Neural progenitor cell (in vitro differentiated cells): ENCODE results near the gene MRPS6. TPM values are rescaled to one million over a fixed set of nuclear protein-coding genes. Genes with fewer than 3 reads are reported as not detected.

Source experiments
- DNase-seq: peaks from one replicate; pipeline ENCODE4 v3.0.0-alpha.2; 2016; ENCODE audit warnings: low spot score
- H2AFZ ChIP-seq: fragments of 200-600 bp; sonication (generic); replicated peaks from 2 replicates; pipeline ENCODE4 v1.6.1; 2016; ENCODE audit warnings: antibody characterized with exemption
- H3F3A ChIP-seq: fragments of 200-600 bp; sonication (generic); 2 replicates; pipeline ENCODE4 v1.6.1; 2016; ENCODE audit warnings: antibody characterized with exemption, low read depth
- H3K27ac ChIP-seq: fragments of 200-600 bp; sonication (generic); 2 replicates; pipeline ENCODE4 v1.5.1; 2016; ENCODE audit warnings: mild to moderate bottlenecking
- H3K27me3 ChIP-seq: fragments of 200-600 bp; sonication (generic); 2 replicates; pipeline ENCODE4 v1.6.1; 2016; ENCODE audit warnings: mild to moderate bottlenecking, moderate library complexity
- H3K36me3 ChIP-seq: fragments of 200-600 bp; sonication (generic); 2 replicates; pipeline ENCODE4 v1.5.1; 2016
- H3K4me1 ChIP-seq: fragments of 200-600 bp; sonication (generic); 2 replicates; pipeline ENCODE4 v1.6.1; 2016; ENCODE audit warnings: mixed run types
- H3K4me2 ChIP-seq: fragments of 200-600 bp; sonication (generic); 2 replicates; pipeline ENCODE4 v1.6.1; 2016
- H3K4me3 ChIP-seq: fragments of 200-600 bp; sonication (generic); 2 replicates; pipeline ENCODE4 v1.5.1; 2016
- H3K79me2 ChIP-seq: fragments of 200-600 bp; sonication (generic); 2 replicates; pipeline ENCODE4 v1.6.1; 2016; ENCODE audit warnings: low read depth
- H3K9ac ChIP-seq: fragments of 200-600 bp; sonication (generic); 2 replicates; pipeline ENCODE4 v1.6.1; 2016
- H3K9me3 ChIP-seq: fragments of 200-600 bp; sonication (generic); 2 replicates; pipeline ENCODE4 v1.5.1; 2016; ENCODE audit warnings: low read depth
- H4K20me1 ChIP-seq: fragments of 200-600 bp; sonication (generic); 2 replicates; pipeline ENCODE4 v1.6.1; 2016; ENCODE audit warnings: low read depth
- H3K27ac Mint-ChIP-seq: 3 replicates; pipeline ENCODE4 v1.8.0; 2021; ENCODE audit warnings: mixed read lengths
- H3K27me3 Mint-ChIP-seq: 2 replicates; pipeline ENCODE4 v1.8.0; 2022; ENCODE audit warnings: low read depth, mild to moderate bottlenecking, inconsistent platforms, moderate library complexity, mixed read lengths; ENCODE audit not compliant: insufficient read depth
- H3K36me3 Mint-ChIP-seq: 3 replicates; pipeline ENCODE4 v1.8.0; 2021; ENCODE audit warnings: mixed read lengths
- H3K4me1 Mint-ChIP-seq: 3 replicates; pipeline ENCODE4 v1.8.0; 2021; ENCODE audit warnings: mixed read lengths
- H3K4me3 Mint-ChIP-seq: 3 replicates; pipeline ENCODE4 v1.8.0; 2021; ENCODE audit warnings: mild to moderate bottlenecking, moderate library complexity, mixed read lengths
- H3K9me3 Mint-ChIP-seq: 3 replicates; pipeline ENCODE4 v1.8.0; 2020; ENCODE audit warnings: mixed read lengths
- CTCF ChIP-seq: fragments of 200-600 bp; sonication (generic); IDR thresholded peaks from 2 replicates; pipeline ENCODE4 v1.5.1; 2017; ENCODE audit warnings: antibody characterized with exemption, mild to moderate bottlenecking
- EZH2 ChIP-seq: fragments of 200-600 bp; sonication (generic); IDR thresholded peaks from 2 replicates; pipeline ENCODE4 v1.6.1; 2017; ENCODE audit warnings: antibody characterized with exemption, mild to moderate bottlenecking, moderate library complexity
- EZH2phosphoT487 ChIP-seq: fragments of 200-600 bp; sonication (generic); IDR thresholded peaks from 2 replicates; pipeline ENCODE4 v1.6.1; 2017; ENCODE audit warnings: antibody characterized with exemption
- total RNA-seq: library from RNA; depleted of rRNA; stranded (reverse); fragments of >200 nt; gene quantifications from 2 replicates; pipeline ENCODE4 v1.2.3, GENCODE V29; 2015; ENCODE audit warnings: low replicate concordance

MRPS6 gene
- total RNA-seq, 1 donor from 2014 or later: 108 TPM

DNA sequence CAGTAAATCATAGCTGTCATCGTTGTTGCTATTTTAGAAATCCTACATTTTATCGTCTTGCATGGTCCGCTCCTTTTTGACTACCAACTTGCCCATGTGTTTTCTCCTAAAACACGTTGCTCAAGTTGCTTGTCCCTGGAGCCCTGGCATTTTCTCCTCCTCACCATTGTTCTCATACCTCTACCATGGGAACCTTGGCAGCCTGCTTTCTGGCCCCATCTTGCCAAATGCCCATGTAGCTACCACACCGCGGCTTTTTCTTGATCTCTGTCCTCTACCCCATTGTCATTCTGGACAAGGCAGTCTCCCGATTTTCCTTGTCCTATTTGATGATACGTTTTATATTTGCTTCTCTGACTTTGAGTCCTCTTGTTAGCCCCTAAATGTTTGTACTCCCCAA, 50.2 kb downstream of the MRPS6 start:
- H3K36me3 Mint-ChIP-seq: peaks cover 49% of the 10 kb centered on the region
- peaks cover 25% of the 10 kb centered on the region for H3K4me1 ChIP-seq
- H3F3A ChIP-seq: peaks cover 11% of the 10 kb centered on the region
- no peak overlapping the region for H2AFZ ChIP-seq
- H3K36me3 ChIP-seq: no peaks in the 10 kb centered on the region
- H3K27me3 ChIP-seq: no peaks in the 10 kb centered on the region
- H3K9me3 ChIP-seq: no peaks in the 10 kb centered on the region
- H4K20me1 ChIP-seq: peaks cover 46% of the 10 kb centered on the region
- no peak for TF ChIP-seq EZH2phosphoT487
- TF ChIP-seq CTCF: no peak
- TF ChIP-seq EZH2: no peak
- no peaks in the 10 kb centered on the region for H3K27me3 Mint-ChIP-seq
- no peak overlapping the region for H3K27ac Mint-ChIP-seq
- no peak overlapping the region for H3K4me2 ChIP-seq
- peaks cover 100% of the 10 kb centered on the region for H3K79me2 ChIP-seq
- peaks cover 36% of the 10 kb centered on the region for H3K4me1 Mint-ChIP-seq
- H3K4me3 ChIP-seq: no peak overlapping the region
- H3K27ac ChIP-seq: no peak overlapping the region
- no peak overlapping the region for H3K4me3 Mint-ChIP-seq
- H3K9ac ChIP-seq: no peak overlapping the region
- no peak for DNase-seq
- peaks cover 15% of the 10 kb centered on the region for H3K9me3 Mint-ChIP-seq

DNA sequence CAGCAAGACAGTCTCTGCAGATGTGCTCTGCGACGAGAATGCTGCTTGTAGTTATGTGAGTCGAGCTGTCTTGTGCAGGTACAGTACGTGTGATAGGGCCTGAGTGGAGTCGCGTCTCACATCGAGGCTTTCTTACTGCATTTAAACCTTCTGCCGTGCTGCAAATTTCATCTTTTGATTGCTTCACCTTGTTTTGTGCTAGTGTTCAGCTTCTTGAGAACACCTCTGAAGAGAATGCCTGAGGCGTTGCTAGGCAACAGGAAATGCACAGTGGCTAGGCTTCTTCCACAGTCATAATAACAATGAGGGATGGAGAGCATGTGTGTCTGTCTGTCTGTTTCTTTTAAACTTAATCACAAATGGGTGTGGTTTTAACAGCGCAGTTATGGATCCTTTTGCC, 52.9 kb downstream of the MRPS6 start:
- Histone ChIP-seq H4K20me1 (peaks cover 40% of the 10 kb centered on the region), H3K79me2 (peaks cover 100% of the 10 kb centered on the region), H2AFZ (no peak overlapping the region), H3K36me3 (no peaks in the 10 kb centered on the region), H3K27ac (no peak overlapping the region), H3K9me3 (no peaks in the 10 kb centered on the region), H3F3A (peaks cover 28% of the 10 kb centered on the region), H3K27me3 (no peaks in the 10 kb centered on the region), H3K9ac (no peak overlapping the region), H3K4me1 (peaks cover 52% of the 10 kb centered on the region), H3K4me3 (no peak overlapping the region), H3K4me2 (no peak overlapping the region)
- Mint-ChIP-seq H3K4me3 (peak overlapping the region; percentile 9), H3K36me3 (peaks cover 42% of the 10 kb centered on the region), H3K9me3 (peaks cover 14% of the 10 kb centered on the region), H3K4me1 (peaks cover 62% of the 10 kb centered on the region), H3K27ac (peak overlapping the region; percentile 68), H3K27me3 (peaks cover 2% of the 10 kb centered on the region)
- TF ChIP-seq EZH2phosphoT487 (no peak), EZH2 (no peak), CTCF (no peak)
- peak; percentile 50 for DNase-seq

- no peak overlapping the region for H3K27ac ChIP-seq
- no peak overlapping the region for H3K4me3 ChIP-seq
- DNase-seq: no peak
- Mint-ChIP-seq H3K36me3 (peaks cover 43% of the 10 kb centered on the region), H3K4me1 (peaks cover 66% of the 10 kb centered on the region), H3K9me3 (peaks cover 18% of the 10 kb centered on the region), H3K4me3 (no peak overlapping the region), H3K27me3 (peaks cover 2% of the 10 kb centered on the region), H3K27ac (peak overlapping the region; percentile 68)
- H3K9me3 ChIP-seq: no peaks in the 10 kb centered on the region
- H3K4me2 ChIP-seq: no peak overlapping the region
- H3F3A ChIP-seq: peaks cover 28% of the 10 kb centered on the region
- peaks cover 100% of the 10 kb centered on the region for H3K79me2 ChIP-seq
- H3K9ac ChIP-seq: no peak overlapping the region
- TF ChIP-seq EZH2phosphoT487 (no peak), CTCF (no peak), EZH2 (no peak)
- no peaks in the 10 kb centered on the region for H3K27me3 ChIP-seq
- no peaks in the 10 kb centered on the region for H3K36me3 ChIP-seq
- peaks cover 37% of the 10 kb centered on the region for H4K20me1 ChIP-seq
- H3K4me1 ChIP-seq: peaks cover 55% of the 10 kb centered on the region
- H2AFZ ChIP-seq: no peak overlapping the region
Observed at GRCh38 chr21:34126691-34127090, 53.3 kb downstream of the MRPS6 start.
